Body of pancreas (tissue), 4 donors: ENCODE results near the gene CACNG1. TPM values are rescaled to one million over a fixed set of nuclear protein-coding genes. Genes with fewer than 3 reads are reported as not detected.

Experiments
- ATAC-seq: fragments of 150-250 bp; one replicate; pipeline ENCODE4 v1.9.1; 2016
- DNase-seq, 4 donors: peaks; one replicate each; pipeline ENCODE4 v3.0.0-alpha.2; 2019
- H3K27ac ChIP-seq, 4 donors: fragments of 200-600 bp; sonication (generic); 1 replicate in 3 of 4; 2 replicates in 1 of 4; pipeline versions ENCODE4 v1.5.1 to v1.6.1; 2016 to 2019; ENCODE audit warnings: mild to moderate bottlenecking in 1 of 4, mixed read lengths in 1 of 4, moderate library complexity in 1 of 4
- H3K27me3 ChIP-seq, 2 donors: fragments of 200-600 bp; sonication (generic); one replicate each; pipeline ENCODE4 v1.6.0; 2016; ENCODE audit warnings: mild to moderate bottlenecking in 1 of 2
- H3K36me3 ChIP-seq, 2 donors: fragments of 200-600 bp; sonication (generic); replicated peaks in 1 of 2; 2 replicates each; pipeline ENCODE4 v1.5.1; 2016; ENCODE audit warnings: low read depth in 2 of 2; ENCODE audit not compliant: insufficient read depth in 1 of 2
- H3K4me1 ChIP-seq: fragments of 200-600 bp; sonication (generic); one replicate; pipeline ENCODE4 v1.6.0; 2016
- H3K4me3 ChIP-seq, 2 donors: fragments of 200-600 bp; sonication (generic); 1 replicate in 1 of 2; 2 replicates in 1 of 2; pipeline ENCODE4 v1.5.1; 2016 to 2019
- H3K9me3 ChIP-seq, 3 donors: fragments of 200-600 bp; sonication (generic); 1 replicate in 2 of 3; 2 replicates in 1 of 3; pipeline ENCODE4 v1.5.1; 2016
- POLR2A ChIP-seq, 3 donors: fragments of 450-650 bp; IDR thresholded peaks; one replicate each; pipeline ENCODE4 v1.6.1; 2016; ENCODE audit warnings: antibody characterized with exemption in 3 of 3, mild to moderate bottlenecking in 2 of 3
- WGBS, 2 donors: methylation state at CpG; one replicate each; pipeline ENCODE4 v1.1.5; 2017; 5-methylcytosine and 5-hydroxymethylcytosine counted together
- intact Hi-C: fragments of 100-400 bp; cut with DNase I; formaldehyde crosslinking; loops from one replicate; pipeline ENCODE4 v1.15.1; 2023
- total RNA-seq, 2 donors: library from RNA; depleted of rRNA; stranded (reverse); fragments of >200 nt; gene quantifications; one replicate each; pipeline ENCODE4 v1.1.0, GENCODE V29; 2016
- TF ChIP-seq, protein P1 (sequence below), 7 experiments: fragments of 450-650 bp in 4 of 7; fragments of 200-600 bp in 3 of 7; sonication (generic) in 3 of 7; IDR thresholded peaks; one replicate each; pipeline ENCODE4 v1.5.1; 2016 to 2019; ENCODE audit warnings: antibody characterized with exemption in 7 of 7

The CACNG1 gene
- total RNA-seq, 2 donors from 2014 or later = not detected

DNA sequence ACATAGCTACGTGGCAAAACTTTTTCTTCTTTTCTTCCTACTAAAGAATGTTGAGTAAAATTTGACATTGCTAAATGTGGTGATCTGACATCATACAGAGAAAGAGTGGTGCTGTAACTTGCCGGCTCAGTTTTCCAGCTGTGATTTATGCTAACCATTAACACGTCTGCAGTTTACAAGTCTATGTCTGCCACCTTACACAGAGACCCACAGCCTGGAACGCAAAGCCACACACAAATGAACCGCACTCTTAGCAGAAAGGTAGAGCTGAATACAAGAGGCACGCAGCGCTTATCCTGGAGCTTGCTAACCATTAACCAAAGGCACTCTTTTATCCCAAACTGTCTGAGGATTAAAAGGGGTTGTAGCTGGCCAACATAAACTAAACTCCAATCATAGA lies 31.9 kb downstream of the CACNG1 start:
- Histone ChIP-seq H3K4me3 (no peak overlapping the region), H3K27me3 (no peaks in the 10 kb centered on the region), H3K27ac (peak overlapping the region in 3 of 4 donors; percentile 57 to 84 (median 72)), H3K9me3 (no peaks in the 10 kb centered on the region), H3K36me3 (no peaks in the 10 kb centered on the region), H3K4me1 (peaks cover 42% of the 10 kb centered on the region)
- intact Hi-C loops = no loop called here
- DNase-seq = peak; percentile 40 to 73 (median 56)
- peak in 2 of 3 donors; percentile 25 to 54 for TF ChIP-seq POLR2A (IDR thresholded peaks at IDR 0.05)
- TF ChIP-seq, protein P1, sequence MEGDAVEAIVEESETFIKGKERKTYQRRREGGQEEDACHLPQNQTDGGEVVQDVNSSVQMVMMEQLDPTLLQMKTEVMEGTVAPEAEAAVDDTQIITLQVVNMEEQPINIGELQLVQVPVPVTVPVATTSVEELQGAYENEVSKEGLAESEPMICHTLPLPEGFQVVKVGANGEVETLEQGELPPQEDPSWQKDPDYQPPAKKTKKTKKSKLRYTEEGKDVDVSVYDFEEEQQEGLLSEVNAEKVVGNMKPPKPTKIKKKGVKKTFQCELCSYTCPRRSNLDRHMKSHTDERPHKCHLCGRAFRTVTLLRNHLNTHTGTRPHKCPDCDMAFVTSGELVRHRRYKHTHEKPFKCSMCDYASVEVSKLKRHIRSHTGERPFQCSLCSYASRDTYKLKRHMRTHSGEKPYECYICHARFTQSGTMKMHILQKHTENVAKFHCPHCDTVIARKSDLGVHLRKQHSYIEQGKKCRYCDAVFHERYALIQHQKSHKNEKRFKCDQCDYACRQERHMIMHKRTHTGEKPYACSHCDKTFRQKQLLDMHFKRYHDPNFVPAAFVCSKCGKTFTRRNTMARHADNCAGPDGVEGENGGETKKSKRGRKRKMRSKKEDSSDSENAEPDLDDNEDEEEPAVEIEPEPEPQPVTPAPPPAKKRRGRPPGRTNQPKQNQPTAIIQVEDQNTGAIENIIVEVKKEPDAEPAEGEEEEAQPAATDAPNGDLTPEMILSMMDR (IDR thresholded peaks at IDR 0.05) = no peak
- peak; percentile 77 for ATAC-seq
- WGBS, 2 donors = 31% methylated on average over 7 of the region's 7 CpGs

DNA sequence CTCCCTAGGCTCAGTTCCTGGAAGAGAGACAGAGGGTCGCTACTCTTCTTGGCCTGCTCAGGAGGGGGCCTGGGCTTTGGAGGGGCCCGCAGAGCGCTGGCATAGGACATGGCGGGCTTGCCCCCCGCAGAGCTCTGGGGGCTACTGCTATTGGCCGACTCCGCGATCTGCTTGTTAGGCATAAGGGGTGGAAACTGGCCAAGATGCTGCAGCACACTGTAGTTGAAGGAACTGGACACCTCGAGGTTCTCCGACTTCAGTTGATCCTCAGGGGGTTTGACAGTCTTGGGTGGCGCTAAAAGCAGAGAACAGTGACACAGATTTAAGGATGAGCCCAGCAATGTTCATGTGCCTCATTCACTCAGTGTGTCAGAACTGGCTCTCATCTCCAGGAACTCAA lies 33.9 kb downstream of the CACNG1 start:
- DNase-seq (no peak), ATAC-seq (no peak)
- Histone ChIP-seq H3K4me1 (peaks cover 37% of the 10 kb centered on the region), H3K27ac (peak overlapping the region in 1 of 4 donors; percentile 14), H3K36me3 (no peaks in the 10 kb centered on the region), H3K9me3 (no peaks in the 10 kb centered on the region), H3K4me3 (no peak overlapping the region), H3K27me3 (no peaks in the 10 kb centered on the region)
- TF ChIP-seq POLR2A (IDR thresholded peaks at IDR 0.05) = no peak
- TF ChIP-seq, protein P1 (IDR thresholded peaks at IDR 0.05) = no peak
- intact Hi-C loops = no loop called here
- 91 to 94% methylated on average over 8 to 11 of the region's 11 CpGs for WGBS, 2 donors

- H3K36me3 ChIP-seq = no peaks in the 10 kb centered on the region
- intact Hi-C loops = no loop called here
- DNase-seq (no peak), ATAC-seq (no peak)
- TF ChIP-seq, protein P1 (IDR thresholded peaks at IDR 0.05) = no peak
- H3K27ac ChIP-seq = no peak overlapping the region
- no peaks in the 10 kb centered on the region for H3K9me3 ChIP-seq
- H3K4me1 ChIP-seq = peaks cover 28% of the 10 kb centered on the region
- no peaks in the 10 kb centered on the region for H3K27me3 ChIP-seq
- H3K4me3 ChIP-seq = no peak overlapping the region
- WGBS, 2 donors = 94 to 98% methylated on average over 2 of the region's 2 CpGs
Observed at GRCh38 chr17:67079491-67079890, 35.1 kb downstream of the CACNG1 start.

DNA sequence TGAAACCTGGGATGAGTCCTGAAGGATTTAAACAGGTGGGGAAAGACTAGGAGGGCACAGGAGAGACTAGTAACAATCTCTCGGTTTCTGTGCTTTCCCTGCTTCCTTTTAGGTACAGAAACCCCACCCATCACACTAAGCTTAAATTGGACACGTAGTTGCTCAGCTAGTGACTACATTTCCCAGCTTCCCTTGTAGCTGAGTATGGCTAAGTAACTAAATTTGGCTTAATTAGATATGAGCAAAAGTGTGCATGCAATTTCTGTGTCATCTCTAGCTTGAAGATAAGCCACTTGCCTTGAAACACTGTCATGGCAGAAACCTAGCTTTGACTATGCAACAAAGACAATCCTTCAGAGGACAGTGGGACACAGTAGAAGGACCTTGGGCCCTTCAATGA lies 36.5 kb downstream of the CACNG1 start:
- no peak for ATAC-seq
- Histone ChIP-seq H3K36me3 (no peaks in the 10 kb centered on the region), H3K4me1 (peaks cover 16% of the 10 kb centered on the region), H3K27ac (no peak overlapping the region), H3K27me3 (no peaks in the 10 kb centered on the region), H3K9me3 (no peaks in the 10 kb centered on the region), H3K4me3 (no peak overlapping the region)
- WGBS, 2 donors = 88 to 90% methylated on average over 2 of the region's 2 CpGs
- intact Hi-C loops = no loop called here
- no peak for TF ChIP-seq POLR2A (IDR thresholded peaks at IDR 0.05)
- TF ChIP-seq, protein P1 (IDR thresholded peaks at IDR 0.05) = no peak
- DNase-seq = no peak

- Histone ChIP-seq H3K27ac (no peak overlapping the region), H3K4me1 (peaks cover 3% of the 10 kb centered on the region), H3K27me3 (no peaks in the 10 kb centered on the region), H3K36me3 (no peaks in the 10 kb centered on the region), H3K9me3 (no peaks in the 10 kb centered on the region), H3K4me3 (no peak overlapping the region)
- WGBS, 2 donors = 42 to 44% methylated on average over 1 of the region's 1 CpG
- TF ChIP-seq, protein P1 (IDR thresholded peaks at IDR 0.05) = peak in 1 of 7 experiments; percentile 4
- TF ChIP-seq POLR2A (IDR thresholded peaks at IDR 0.05) = no peak
- ATAC-seq (no peak), DNase-seq (no peak)
- intact Hi-C loops = no loop called here
Observed at GRCh38 chr17:67082107-67082506, 37.8 kb downstream of the CACNG1 start.
